ENCODE data around the gene WDFY4.

DNA sequence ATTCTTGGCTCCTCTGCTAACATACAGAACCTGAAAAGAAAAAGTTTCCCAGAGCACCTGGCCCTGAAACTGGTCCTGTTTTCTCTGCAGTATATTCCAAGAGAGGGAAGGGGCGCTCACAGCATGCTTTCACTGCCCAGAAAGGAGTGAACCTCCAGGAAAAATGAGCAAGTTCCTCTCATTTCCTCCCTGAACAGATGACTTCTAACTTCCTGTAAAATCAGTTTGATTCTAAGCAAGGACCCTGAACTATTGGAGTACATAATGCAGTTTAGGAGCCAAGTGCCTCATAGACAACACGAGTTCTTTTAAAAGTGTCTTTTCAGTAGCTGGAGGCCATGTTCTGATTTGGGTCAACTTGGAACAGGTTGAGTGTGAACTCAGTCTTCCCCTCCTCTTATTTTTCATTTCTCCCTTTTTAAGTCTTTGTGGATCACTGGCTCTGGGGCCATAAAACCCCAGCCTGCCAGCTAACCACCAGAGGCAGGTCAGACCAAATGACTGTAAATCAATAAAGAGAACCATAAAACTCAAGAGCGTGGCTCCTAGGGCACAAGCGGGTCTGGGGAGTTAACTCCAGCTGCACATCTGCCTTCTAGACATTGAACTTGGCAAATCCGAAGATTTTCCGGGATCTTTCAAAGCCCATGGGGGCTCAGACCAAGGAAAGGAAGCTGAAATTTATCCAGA is 260.9 kb downstream of the WDFY4 start:
- TF ChIP-seq, protein P1, sequence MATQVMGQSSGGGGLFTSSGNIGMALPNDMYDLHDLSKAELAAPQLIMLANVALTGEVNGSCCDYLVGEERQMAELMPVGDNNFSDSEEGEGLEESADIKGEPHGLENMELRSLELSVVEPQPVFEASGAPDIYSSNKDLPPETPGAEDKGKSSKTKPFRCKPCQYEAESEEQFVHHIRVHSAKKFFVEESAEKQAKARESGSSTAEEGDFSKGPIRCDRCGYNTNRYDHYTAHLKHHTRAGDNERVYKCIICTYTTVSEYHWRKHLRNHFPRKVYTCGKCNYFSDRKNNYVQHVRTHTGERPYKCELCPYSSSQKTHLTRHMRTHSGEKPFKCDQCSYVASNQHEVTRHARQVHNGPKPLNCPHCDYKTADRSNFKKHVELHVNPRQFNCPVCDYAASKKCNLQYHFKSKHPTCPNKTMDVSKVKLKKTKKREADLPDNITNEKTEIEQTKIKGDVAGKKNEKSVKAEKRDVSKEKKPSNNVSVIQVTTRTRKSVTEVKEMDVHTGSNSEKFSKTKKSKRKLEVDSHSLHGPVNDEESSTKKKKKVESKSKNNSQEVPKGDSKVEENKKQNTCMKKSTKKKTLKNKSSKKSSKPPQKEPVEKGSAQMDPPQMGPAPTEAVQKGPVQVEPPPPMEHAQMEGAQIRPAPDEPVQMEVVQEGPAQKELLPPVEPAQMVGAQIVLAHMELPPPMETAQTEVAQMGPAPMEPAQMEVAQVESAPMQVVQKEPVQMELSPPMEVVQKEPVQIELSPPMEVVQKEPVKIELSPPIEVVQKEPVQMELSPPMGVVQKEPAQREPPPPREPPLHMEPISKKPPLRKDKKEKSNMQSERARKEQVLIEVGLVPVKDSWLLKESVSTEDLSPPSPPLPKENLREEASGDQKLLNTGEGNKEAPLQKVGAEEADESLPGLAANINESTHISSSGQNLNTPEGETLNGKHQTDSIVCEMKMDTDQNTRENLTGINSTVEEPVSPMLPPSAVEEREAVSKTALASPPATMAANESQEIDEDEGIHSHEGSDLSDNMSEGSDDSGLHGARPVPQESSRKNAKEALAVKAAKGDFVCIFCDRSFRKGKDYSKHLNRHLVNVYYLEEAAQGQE (IDR thresholded peaks at IDR 0.05; ENCODE audit: unreplicated experiment), result no peak
- TF ChIP-seq, protein P2, sequence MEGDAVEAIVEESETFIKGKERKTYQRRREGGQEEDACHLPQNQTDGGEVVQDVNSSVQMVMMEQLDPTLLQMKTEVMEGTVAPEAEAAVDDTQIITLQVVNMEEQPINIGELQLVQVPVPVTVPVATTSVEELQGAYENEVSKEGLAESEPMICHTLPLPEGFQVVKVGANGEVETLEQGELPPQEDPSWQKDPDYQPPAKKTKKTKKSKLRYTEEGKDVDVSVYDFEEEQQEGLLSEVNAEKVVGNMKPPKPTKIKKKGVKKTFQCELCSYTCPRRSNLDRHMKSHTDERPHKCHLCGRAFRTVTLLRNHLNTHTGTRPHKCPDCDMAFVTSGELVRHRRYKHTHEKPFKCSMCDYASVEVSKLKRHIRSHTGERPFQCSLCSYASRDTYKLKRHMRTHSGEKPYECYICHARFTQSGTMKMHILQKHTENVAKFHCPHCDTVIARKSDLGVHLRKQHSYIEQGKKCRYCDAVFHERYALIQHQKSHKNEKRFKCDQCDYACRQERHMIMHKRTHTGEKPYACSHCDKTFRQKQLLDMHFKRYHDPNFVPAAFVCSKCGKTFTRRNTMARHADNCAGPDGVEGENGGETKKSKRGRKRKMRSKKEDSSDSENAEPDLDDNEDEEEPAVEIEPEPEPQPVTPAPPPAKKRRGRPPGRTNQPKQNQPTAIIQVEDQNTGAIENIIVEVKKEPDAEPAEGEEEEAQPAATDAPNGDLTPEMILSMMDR (conservative IDR thresholded peaks at IDR 0.05; ENCODE audit: low read depth in 2 of 2), result no peak
- no peak for TF ChIP-seq POLR2AphosphoS5 (IDR thresholded peaks at IDR 0.05; ENCODE audit: low read depth)
- TF ChIP-seq EZH2 (IDR thresholded peaks at IDR 0.05; ENCODE audit: low read depth, unreplicated experiment), result no peak
- no peak for TF ChIP-seq STAT1 (IDR thresholded peaks at IDR 0.05; ENCODE audit: unreplicated experiment)
- TF ChIP-seq JUNB (IDR thresholded peaks at IDR 0.05; ENCODE audit: unreplicated experiment), result no peak
